OCI-LY7 (cell line): ENCODE data around the gene SLC25A33.

Experiments used
- CTCF ChIP-seq: fragments of 200-600 bp; sonication (generic); conservative IDR thresholded peaks from 2 replicates; pipeline ENCODE4 v1.5.1; 2014; ENCODE audit warnings: mild to moderate bottlenecking, antibody characterized with exemption, low read length, moderate library complexity, mixed read lengths
- EZH2phosphoT487 ChIP-seq: fragments of 200-600 bp; sonication (generic); IDR thresholded peaks from 2 replicates; pipeline ENCODE4 v1.6.1; 2018; ENCODE audit warnings: low read depth, borderline replicate concordance, mild to moderate bottlenecking, mixed run types, antibody characterized with exemption, low read length, moderate library complexity, mixed read lengths

- TF ChIP-seq EZH2phosphoT487: no peak
- TF ChIP-seq CTCF: no peak
Measured at GRCh38 chr1:9534953-9535352, 4.3 kb upstream of the SLC25A33 start.
